NCI-H187 treated with DMSO at 0.1 percent for 48 hours (cell line): ENCODE results near the gene PLEK2.

ENCODE experiments used
- DNase-seq: peaks from one replicate; lab custom pipeline; 2025; lab: John Stamatoyannopoulos, UW

The PLEK2 gene

GRCh38 chr14:67397536-67397935 lies 14.4 kb downstream of the PLEK2 start:
- no peak for DNase-seq

GRCh38 chr14:67396381-67396970 lies 15.5 kb downstream of the PLEK2 start:
- DNase-seq = no peak

GRCh38 chr14:67395876-67396189 lies 16.1 kb downstream of the PLEK2 start:
- no peak for DNase-seq

GRCh38 chr14:67395086-67395875 lies 16.7 kb downstream of the PLEK2 start:
- no peak for DNase-seq

GRCh38 chr14:67393689-67394088 lies 18.3 kb downstream of the PLEK2 start:
- DNase-seq = no peak

- no peak for DNase-seq
Measured at GRCh38 chr14:67392800-67393199, 19.2 kb downstream of the PLEK2 start.

- no peak for DNase-seq
Measured at GRCh38 chr14:67392123-67392522, 19.8 kb downstream of the PLEK2 start.

- no peak for DNase-seq
Measured at GRCh38 chr14:67391268-67391667, 20.7 kb downstream of the PLEK2 start.

GRCh38 chr14:67389811-67390534 lies 22.0 kb downstream of the PLEK2 start:
- no peak for DNase-seq

- DNase-seq = no peak
Measured at GRCh38 chr14:67389275-67389674, 22.7 kb downstream of the PLEK2 start.

- DNase-seq = no peak
Measured at GRCh38 chr14:67387195-67387594, 24.8 kb downstream of the PLEK2 start.

- DNase-seq = no peak
Measured at GRCh38 chr14:67385618-67386017, 26.3 kb downstream of the PLEK2 start.

GRCh38 chr14:67385120-67385519 lies 26.8 kb downstream of the PLEK2 start:
- no peak for DNase-seq

GRCh38 chr14:67377916-67378315 lies 34.0 kb downstream of the PLEK2 start:
- DNase-seq = no peak

- no peak for DNase-seq
Measured at GRCh38 chr14:67373347-67373746, 38.6 kb downstream of the PLEK2 start.

GRCh38 chr14:67372833-67373232 lies 39.1 kb downstream of the PLEK2 start:
- no peak for DNase-seq

GRCh38 chr14:67371247-67372148 lies 40.5 kb downstream of the PLEK2 start:
- no peak for DNase-seq

GRCh38 chr14:67370830-67371229 lies 41.1 kb downstream of the PLEK2 start:
- DNase-seq = no peak

GRCh38 chr14:67365476-67365875 lies 46.5 kb downstream of the PLEK2 start:
- DNase-seq = no peak

GRCh38 chr14:67360470-67361206 lies 51.3 kb downstream of the PLEK2 start:
- DNase-seq = no peak

- peak; percentile 98 for DNase-seq
Measured at GRCh38 chr14:67359775-67360469, 52.0 kb downstream of the PLEK2 start, which contains the start of the genes ATP6V1D and EIF2S1. Gene ATP6V1D (minus strand): TSS chr14:67359804. CDS start chr14:67359698, 106 bp downstream. Gene EIF2S1 (plus strand): TSS chr14:67360328. CDS start chr14:67364768, 4,440 bp downstream.
